ENCODE results near the gene MEMO1. TPM values are rescaled to one million over a fixed set of nuclear protein-coding genes. Genes with fewer than 3 reads are reported as not detected.

Gene MEMO1
- total RNA-seq, 2 donors from 2014 or later, result 25.3 to 27.2 TPM

- no peak for TF ChIP-seq CTCF (IDR thresholded peaks at IDR 0.05)
- DNase-seq (ENCODE audit: low spot score) (no peak), ATAC-seq (ENCODE audit: insufficient number of reproducible peaks, low FRiP score, low read depth) (no peak)
- no peak overlapping the region for H3K4me3 ChIP-seq
- H3K9me3 ChIP-seq, result no peaks in the 10 kb centered on the region
- no peaks in the 10 kb centered on the region for H3K4me1 ChIP-seq (ENCODE audit: control insufficient read depth in 1 of 2, low read depth in 2 of 2)
- no peak overlapping the region for H3K27ac ChIP-seq
- peaks cover 5% of the 10 kb centered on the region for H3K36me3 ChIP-seq
- H3K27me3 ChIP-seq (replicated peaks; ENCODE audit: insufficient read depth), result no peaks in the 10 kb centered on the region
Observed at GRCh38 chr2:31937741-31938140, 73.1 kb downstream of the MEMO1 start.

- Histone ChIP-seq H3K4me1 (ENCODE audit: control insufficient read depth in 1 of 2, low read depth in 2 of 2) (no peaks in the 10 kb centered on the region), H3K9me3 (no peaks in the 10 kb centered on the region), H3K27ac (no peak overlapping the region), H3K27me3 (replicated peaks; ENCODE audit: insufficient read depth) (no peaks in the 10 kb centered on the region), H3K4me3 (no peak overlapping the region), H3K36me3 (no peaks in the 10 kb centered on the region)
- DNase-seq (ENCODE audit: low spot score) (no peak), ATAC-seq (ENCODE audit: insufficient number of reproducible peaks, low FRiP score, low read depth) (no peak)
- no peak for TF ChIP-seq CTCF (IDR thresholded peaks at IDR 0.05)
Observed at GRCh38 chr2:31935370-31935769, 75.4 kb downstream of the MEMO1 start.

GRCh38 chr2:31933066-31933465 is 77.7 kb downstream of the MEMO1 start:
- Histone ChIP-seq H3K36me3 (no peaks in the 10 kb centered on the region), H3K9me3 (no peaks in the 10 kb centered on the region), H3K27ac (no peak overlapping the region), H3K4me1 (ENCODE audit: control insufficient read depth in 1 of 2, low read depth in 2 of 2) (no peaks in the 10 kb centered on the region), H3K4me3 (no peak overlapping the region), H3K27me3 (replicated peaks; ENCODE audit: insufficient read depth) (no peaks in the 10 kb centered on the region)
- ATAC-seq (ENCODE audit: insufficient number of reproducible peaks, low FRiP score, low read depth) (no peak), DNase-seq (ENCODE audit: low spot score) (no peak)
- no peak for TF ChIP-seq CTCF (IDR thresholded peaks at IDR 0.05)

- Histone ChIP-seq H3K9me3 (no peaks in the 10 kb centered on the region), H3K27ac (no peak overlapping the region), H3K4me3 (no peak overlapping the region), H3K4me1 (ENCODE audit: control insufficient read depth in 1 of 2, low read depth in 2 of 2) (no peaks in the 10 kb centered on the region), H3K27me3 (replicated peaks; ENCODE audit: insufficient read depth) (no peaks in the 10 kb centered on the region), H3K36me3 (no peaks in the 10 kb centered on the region)
- DNase-seq (ENCODE audit: low spot score), result no peak
- ATAC-seq (ENCODE audit: insufficient number of reproducible peaks, low FRiP score, low read depth), result no peak
- no peak for TF ChIP-seq CTCF (IDR thresholded peaks at IDR 0.05)
Observed at GRCh38 chr2:31932589-31932988, 78.2 kb downstream of the MEMO1 start.

GRCh38 chr2:31931916-31932315 is 78.9 kb downstream of the MEMO1 start:
- H3K4me1 ChIP-seq (ENCODE audit: control insufficient read depth in 1 of 2, low read depth in 2 of 2), result no peaks in the 10 kb centered on the region
- DNase-seq (ENCODE audit: low spot score), result no peak
- no peak for TF ChIP-seq CTCF (IDR thresholded peaks at IDR 0.05)
- H3K36me3 ChIP-seq, result peaks cover 3% of the 10 kb centered on the region
- ATAC-seq (ENCODE audit: insufficient number of reproducible peaks, low FRiP score, low read depth), result no peak
- no peak overlapping the region for H3K27ac ChIP-seq
- no peak overlapping the region for H3K4me3 ChIP-seq
- H3K9me3 ChIP-seq, result no peaks in the 10 kb centered on the region
- H3K27me3 ChIP-seq (replicated peaks; ENCODE audit: insufficient read depth), result no peaks in the 10 kb centered on the region

Measured in thoracic aorta (tissue), 2 donors.